CD4-positive, alpha-beta T cell treated with Interleukin-4 for 1 hour (primary cell): ENCODE measurements around the gene PLEKHM3.

ENCODE experiments used
- DNase-seq, 2 donors: peaks; one replicate each; pipeline ENCODE4 v3.0.0-alpha.2; 2020 to 2022

The PLEKHM3 gene

DNA sequence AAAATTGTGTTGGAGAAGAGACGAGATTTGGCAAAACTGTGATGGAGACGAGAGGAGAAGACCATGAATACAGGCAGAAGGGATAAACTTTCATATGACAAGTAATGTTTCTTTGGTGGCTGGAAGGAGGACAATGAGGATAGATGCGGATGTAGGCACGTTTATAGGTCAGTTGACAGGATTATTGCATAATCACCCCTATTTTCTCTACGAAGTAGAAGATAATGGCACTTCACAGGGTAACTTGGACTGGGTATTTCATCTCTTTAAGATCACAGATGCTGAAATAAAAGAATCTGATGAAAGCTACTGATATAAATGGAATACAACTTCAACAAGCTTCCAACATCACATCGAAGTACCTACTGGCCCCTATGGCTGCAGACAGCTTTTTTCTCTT is 81.0 kb downstream of the PLEKHM3 start:
- no peak for DNase-seq

DNA sequence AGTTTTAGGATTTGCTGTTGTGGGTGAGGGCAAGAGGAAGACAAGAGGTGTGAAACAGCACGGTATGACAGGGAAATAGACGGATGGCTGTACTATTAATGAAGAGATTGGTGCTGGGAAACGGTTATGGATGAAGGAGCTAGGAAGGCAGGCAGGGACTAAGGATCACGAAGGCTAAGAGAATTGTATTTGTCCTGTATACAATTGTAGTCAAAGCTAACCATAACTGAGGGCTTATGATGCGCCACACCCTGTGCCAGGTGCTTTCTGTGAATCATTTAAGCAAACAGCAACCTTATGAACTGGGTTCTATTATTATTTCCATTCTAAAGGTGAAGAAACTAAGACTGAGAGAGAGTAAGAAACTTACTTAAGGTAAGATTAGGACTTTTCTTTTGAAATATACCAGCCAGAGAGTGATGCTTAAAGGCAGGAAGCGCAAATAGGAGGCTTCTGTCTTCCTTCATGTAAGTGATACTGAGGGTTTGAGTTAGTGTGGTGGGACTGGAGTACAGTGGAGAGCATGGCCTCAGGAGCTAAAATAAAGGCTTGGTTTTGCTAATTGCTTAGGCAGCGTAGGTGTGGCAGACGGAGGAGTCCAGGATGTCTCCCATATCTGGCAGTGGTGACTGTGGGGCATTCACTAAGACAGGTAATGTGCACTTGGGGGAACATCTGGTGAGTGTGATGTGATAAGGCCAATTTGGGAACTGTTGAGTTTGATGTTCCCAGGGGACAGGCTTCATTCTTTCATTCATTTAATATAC is 85.8 kb downstream of the PLEKHM3 start:
- no peak for DNase-seq

DNA sequence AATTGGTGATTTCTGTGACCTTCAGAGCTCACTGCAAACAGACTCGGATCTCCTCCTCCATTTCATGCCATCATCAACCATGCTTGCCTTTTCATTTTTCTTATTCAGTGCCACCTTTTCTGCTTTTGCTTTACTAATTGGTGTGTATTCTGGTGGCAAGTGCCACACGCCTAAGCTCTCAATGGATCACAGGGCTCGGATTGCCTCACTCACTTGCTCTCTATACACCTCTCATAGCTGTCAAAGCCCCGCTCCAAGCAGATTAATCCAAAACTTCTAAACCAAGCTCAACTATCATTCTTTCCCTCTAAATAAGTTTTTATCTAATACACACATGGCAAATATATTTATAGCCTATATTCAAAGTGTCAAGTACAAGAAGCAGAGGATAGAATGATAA is 86.4 kb downstream of the PLEKHM3 start:
- no peak for DNase-seq

DNA sequence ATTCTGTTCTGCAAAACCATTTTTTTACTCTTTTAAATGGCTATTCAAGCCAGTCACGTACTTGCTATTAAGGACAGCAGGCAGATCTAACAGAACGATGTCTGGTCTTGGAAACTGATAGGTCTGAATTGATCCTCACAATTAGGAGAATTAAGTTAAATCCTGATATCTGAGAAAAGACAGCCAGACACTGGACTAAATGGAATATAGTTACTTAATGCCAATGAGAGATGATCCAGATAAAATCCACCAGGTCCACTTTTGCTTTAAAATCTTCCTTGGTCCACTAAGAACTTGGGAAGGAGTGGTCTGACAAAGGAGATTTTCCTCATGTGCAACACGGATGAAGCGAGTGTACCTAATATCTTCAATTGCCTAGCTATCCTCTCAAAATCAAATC is 86.9 kb downstream of the PLEKHM3 start:
- no peak for DNase-seq

DNA sequence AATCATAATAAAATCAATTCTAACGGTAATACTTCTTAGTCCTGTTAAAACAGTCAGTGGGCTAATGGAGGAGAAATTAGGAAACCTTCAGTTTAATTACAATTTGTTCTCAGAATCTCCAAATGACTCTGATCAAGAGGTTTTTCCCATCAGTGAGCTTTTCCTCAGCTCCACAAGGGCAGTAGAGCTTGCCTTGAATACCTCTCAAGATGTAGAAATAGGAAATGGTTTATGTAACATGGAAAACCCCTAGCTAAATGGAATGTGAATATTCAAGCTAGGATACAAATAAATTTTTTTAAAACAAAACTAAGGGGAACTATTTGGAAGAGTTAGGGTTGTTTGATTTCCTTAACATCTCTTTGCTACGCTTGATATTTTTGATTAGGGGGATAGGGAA is 87.5 kb downstream of the PLEKHM3 start:
- no peak for DNase-seq

DNA sequence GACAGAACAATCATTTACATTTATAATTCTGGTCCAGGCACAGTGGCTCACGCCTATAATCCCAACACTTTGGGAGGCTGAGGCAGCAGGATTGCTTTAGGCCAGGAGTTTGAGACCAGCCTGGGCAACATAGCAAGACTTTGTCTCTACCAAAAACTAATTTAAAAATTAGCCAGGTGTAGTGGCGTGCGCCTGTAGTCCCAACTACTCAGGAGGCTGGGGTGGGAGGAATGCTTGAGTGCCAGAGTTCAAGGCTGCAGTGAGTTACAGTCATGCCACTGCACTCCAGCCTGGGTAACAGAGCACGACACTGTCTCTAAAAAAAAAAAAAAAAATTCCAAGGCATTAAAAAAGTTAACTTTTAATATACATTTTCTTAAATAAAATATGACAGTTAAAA is 88.1 kb downstream of the PLEKHM3 start:
- no peak for DNase-seq

DNA sequence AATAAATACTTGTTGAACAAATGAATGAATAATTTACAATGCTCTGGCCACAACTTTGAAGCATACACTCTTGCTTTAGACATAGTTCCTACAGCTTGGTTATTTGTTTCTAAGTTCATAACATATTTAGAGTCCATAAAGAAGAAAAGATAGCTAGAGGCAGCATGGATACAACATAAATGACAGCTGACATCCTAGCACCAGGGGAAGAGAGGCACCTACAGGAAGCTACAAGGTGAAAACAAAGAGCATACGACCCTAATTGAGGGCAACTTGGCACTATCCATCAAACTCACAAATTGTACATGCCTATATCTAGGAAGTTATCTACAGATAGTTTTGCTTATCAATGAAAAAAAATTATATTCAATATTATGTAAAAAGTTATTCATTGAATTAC is 88.9 kb downstream of the PLEKHM3 start:
- no peak for DNase-seq

DNA sequence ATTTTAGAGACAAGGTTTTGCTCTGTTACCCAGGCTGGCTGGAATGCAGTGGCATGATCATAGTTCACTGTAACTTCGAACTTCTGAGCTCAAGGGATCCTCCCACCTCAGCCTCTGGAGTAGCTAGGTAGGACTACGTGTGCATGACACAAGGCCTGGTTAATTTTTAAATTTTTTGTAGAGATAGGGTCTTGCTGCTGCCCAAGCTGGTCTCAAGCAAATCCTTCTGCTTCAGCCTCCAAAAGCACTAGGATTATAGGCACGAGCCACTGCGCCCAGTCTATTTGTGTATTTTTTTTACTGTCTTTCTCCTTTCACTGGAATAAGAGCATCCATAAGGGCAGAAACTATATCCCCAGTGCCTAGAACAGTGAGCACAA is 89.3 kb downstream of the PLEKHM3 start:
- DNase-seq = no peak

DNA sequence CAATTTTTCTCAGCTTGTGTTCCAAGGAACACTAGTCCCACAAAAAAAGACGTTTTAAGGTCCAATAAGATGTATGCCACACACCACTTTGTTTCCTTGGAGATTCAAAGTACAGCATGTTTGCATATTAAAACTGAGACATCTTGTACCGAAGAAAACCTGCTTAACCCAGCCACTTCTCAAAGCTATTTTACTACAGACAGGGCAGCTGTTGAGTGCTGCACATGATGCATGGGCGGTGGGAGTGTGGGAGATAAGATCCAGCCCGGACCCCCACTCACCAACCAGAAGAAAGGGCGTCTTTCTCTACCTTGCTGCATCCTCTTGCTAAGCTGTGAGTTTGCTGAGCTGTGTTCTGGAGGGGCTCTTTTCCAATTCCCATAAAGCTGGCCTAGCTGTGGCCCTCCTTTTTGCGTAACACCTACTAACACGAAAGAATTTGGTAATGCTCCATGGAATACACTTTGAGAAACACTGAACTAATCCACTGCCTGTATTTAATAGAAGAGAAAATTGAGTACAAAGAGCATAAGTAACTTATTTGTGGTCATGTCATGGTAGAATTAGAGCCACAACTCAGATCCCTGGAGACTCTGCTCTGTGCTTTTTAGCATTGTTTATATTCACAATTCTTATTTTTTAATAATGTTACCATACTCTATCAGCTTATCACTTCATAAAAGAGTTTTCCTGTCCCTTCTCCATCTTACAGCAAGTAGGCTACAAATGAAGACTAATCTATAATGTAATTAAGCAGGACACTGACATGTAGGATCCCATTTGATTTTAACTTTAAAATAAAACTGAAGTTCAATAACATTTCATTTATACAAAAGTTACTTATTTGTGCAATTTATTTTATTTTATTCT is 90.0 kb downstream of the PLEKHM3 start:
- no peak for DNase-seq

DNA sequence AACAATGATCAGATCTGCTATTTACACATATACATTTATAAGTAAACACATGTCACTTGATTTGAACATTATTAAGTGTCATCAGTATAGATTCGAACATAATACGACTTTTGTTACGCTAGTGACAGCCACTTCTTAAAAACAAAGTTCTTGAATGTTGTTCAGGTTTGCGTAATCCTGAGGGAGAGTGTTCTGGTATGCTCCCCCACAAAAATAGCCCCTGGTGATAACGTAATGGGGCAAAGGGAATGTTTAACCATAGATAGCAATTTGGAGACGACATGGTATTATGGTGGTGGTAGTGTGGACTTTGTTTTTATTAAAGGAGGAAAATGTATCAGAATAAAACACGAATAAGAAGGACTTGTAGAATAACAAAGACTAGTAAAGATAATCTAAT is 90.6 kb downstream of the PLEKHM3 start:
- DNase-seq = no peak

DNA sequence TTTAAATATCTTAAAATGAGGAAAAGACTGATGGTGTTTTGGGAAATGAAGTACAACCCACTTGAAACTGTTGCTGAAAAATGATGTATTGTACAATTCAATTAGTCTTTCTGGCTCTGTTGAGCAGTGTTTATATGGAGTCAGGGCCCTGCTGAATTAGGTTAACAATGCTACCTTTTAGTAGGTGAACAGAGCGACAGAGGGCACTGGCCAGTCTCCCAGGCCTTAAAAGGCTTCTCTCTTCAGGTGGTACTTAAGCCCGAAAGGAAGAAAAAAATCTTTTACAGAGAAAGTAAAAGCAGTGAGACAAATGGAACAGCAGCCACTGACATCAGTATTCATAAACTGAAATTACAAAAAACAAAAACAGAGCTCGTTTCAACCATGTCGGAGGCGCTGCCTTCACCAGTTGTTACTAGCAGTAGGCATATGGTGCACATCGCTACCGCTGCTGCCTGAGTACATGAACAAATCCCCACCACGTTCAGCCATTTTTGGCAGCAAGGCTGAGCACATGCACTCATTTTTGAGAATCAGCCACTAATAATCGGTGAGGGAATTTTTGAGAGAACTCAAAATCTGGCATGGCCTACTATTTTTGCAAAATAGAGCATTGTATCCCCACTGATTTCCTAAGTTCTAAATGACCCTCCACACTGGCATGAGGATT is 91.8 kb downstream of the PLEKHM3 start:
- DNase-seq = no peak

DNA sequence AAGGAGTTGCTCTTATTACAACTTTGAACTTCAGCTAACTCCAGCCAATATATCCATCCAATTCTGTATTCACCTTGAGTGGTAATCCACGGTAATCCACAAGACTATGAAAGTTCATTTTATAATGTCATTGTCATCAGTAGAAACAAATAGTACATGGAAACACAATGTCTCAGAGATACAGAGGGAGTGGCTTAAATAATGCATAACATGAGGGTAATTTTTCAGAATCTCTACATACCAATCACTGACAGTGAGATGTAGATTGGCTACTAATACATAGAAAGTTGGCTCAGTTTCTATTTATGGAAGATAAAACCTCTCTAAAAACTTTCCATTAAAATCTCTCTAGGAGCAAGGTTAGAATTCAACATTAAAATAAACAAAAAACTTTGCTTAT is 93.2 kb downstream of the PLEKHM3 start:
- DNase-seq = no peak

DNA sequence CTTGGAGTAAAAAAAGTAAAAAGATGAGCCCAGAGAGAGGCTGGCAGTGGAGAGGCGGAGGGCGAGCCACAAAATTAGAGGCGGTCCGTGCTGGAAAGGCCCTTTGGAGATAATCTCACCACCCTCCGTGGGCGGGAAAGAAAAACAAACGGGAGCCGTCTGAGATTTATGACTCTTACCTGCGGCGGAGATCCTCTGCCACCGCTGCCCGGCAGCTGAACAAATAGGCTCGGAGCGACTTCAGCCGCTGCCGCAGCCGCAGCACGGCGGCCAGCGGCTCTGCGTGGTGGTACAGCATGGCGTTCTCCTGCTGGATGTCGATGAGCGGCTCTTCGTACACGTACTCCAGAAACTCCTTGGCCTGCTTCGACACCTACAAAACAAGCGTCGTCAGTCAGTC is 94.6 kb downstream of the PLEKHM3 start:
- DNase-seq = no peak

DNA sequence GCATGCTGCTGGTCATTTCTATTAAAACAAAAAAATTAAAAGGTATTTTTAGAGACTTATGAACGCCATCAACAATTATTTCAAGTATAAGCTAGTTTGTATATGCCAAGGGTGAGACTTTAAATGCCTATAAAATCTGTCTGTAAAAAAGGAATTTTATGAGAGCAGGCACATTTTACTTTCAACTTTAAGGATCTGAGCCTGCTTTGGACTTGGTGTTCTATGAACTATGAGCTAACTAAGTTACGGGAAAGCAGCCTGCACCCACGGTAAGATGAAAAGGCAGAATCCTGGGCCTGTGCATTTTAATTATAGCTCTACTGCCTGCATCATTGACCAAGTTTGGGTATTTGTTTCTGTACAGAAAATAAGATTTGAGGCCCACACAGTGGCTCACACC is 95.4 kb downstream of the PLEKHM3 start:
- no peak for DNase-seq

DNA sequence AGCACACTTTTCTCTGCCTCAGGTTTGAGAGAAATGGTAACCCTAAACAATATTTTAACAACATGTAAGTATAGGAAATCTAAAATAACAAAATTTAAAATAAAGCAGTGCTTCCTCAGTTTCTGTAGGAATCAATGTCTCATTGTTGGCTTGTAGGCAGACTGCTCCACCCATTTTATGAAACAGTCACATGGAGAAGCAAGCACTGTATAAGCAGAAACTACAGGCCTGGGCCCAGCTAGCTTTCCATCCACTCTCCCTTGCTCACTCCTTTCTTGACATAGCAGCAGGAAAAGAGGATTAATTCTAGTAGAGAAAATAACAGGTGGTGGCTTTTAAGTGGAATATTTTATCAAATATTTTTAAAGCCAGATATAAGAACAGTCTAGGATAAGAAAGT is 97.2 kb downstream of the PLEKHM3 start:
- no peak for DNase-seq

DNA sequence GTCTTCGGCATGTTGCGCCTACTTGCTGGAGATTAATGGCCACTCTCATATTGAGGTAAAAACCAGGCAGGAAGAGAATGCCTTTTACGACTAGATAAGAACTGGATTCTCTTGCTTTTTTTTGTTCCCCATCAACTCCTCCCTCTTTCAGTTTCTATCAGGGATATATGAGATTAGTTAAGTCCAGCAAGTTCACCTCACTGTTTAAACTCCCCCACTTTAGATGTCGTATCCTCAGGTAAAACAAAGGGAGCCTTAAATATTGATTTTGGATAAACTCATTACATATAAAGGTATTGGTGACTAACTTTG is 98.4 kb downstream of the PLEKHM3 start:
- DNase-seq = no peak

DNA sequence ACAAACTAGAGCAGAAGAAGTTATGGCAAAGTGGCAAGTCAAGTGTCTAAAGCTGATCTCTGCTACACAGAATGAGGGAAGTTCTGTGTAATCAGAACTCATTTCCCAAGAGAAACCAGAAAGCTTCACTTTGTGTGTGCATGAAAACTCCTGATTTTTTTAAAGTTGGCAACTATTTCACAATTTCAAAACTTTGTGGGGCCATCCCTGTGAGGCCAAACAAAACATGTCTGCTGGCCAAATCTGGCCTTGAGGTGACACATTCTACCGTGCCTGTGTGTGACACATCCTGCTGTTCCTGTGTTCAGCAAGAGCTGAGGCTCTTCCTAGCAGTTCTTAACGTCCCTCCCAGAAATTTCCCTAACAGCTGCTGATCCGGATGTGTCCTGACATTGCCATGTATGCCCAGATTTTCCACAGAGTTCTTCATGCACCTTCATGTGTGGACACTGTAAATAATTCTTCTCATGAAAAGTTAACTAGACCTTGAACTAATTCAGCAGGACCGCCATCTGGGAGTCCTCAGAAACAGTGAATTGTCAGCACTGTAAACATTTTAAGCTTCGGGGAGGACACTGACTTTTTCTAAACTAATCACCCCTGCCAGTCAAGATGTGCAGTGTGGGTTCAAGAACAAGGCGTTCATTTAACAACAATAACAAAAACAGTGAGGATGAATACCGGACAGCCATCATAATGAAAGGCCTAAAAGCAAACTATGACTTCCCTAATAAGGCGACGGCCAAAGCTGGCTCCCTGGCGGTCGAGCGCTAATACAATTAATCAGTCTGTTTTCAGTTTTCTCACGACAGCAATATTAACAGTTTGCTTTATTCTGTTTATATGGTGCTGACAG is 99.0 kb downstream of the PLEKHM3 start:
- DNase-seq = no peak

DNA sequence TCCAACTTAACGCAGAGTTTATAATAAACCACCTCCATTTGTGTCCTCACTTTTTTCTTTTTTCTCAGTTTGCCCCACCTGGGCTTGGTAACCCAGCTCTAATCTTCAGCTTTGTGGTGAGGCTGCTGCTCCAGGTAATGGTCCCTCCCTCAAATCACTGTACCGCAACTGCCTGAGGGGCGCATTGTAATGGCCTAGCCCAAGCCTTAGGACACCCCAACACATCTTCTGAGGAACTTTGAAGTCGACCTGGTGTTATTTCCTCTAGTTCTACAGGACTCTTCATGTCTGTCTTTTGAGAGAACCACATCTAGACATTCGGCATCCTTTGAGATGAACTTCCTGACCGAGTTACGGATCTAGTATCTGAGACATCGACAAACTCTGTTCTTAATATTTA is 99.7 kb downstream of the PLEKHM3 start:
- no peak for DNase-seq

DNA sequence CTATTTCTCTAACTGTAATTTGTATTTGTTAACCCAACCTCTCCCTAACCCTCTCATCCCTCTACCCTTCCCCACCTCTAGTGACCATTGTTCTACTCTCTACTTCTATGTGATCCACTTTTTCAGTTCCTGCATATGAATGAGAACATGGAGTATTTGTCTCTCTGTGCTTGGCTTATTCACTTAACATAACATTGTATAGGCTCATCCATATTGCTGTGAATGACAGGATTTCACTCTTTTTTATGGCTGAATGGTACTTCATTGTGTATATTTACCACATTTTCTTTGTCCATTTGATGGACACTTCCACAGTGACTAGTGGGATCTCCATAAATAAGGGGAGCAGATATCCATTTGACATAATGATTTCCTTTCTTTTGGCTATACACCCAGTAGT is 103.7 kb downstream of the PLEKHM3 start:
- DNase-seq = no peak

DNA sequence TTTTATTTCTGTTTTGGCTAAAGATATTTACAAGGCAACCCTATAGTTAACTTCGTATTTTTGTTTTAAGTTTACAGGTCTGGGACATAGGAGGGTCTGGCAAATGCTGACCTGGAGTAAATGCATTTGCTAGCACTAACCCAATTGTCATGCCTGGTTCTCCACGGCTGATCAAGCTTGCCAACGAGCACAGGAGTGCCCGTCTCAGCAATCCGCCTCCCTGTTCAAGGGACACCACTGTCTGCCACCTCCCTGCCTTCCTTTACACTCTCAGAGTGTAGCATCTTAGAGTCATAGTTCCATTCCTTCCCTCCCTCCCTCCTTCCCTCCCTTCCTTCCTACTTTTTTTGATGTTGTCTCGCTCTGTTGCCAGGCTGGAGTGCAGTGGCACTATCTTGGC is 104.6 kb downstream of the PLEKHM3 start:
- DNase-seq = no peak

DNA sequence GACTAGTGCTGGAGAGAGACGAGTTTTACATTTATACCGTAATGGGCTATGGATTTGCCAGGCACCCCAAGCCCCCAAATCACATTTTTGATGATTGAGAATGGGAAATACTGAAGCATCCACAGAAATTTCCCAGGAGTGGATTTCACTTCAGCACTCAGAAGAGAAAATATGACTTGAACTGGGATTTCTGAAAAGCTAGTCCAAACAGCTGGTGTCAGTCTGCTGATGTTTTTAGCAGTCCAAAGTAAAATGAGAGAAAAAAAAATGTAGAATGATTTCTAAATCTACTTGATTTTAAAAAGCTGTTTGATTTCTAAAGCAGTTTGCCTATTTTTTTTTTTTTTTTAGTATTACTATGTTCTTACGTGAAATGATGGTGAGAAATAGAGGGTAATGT is 105.0 kb downstream of the PLEKHM3 start:
- DNase-seq = no peak

DNA sequence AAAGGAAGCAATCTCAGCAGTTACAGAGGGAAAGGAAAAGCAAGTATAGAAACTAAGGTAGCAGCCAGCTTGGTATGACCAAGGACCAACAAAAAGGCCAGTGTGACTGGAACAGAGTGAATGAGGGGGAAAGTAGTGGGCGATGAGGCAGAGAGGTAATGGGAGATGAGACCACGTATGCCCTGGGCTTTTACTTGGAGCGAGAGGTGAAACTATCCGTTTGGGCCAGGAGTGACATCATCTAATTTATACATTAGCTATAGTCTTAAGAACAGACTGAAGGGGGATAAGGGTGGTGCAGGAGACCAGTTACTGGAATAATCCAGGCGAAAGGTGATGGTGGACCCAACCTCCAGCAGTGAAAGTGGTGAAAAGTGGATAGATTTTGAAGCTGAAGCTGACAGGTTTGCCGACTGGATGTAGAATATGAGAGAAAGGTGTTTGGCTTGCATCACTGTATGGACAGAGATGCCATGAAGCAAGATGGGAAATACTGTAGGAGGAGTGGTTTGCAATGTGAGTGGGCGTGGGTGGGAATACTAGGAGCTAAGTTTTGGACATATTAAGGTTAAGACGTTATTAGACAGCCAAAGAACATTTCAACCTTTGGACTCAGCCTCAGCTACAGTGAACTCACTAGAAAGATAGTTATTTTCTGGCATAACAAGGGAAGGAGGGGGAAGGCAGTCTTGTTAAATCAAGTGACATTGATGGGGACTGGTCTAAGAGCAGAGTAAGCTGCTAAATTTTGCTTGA is 106.0 kb downstream of the PLEKHM3 start:
- DNase-seq = no peak
